ENCODE data around the gene ADNP2. TPM values are rescaled to one million over a fixed set of nuclear protein-coding genes. Genes with fewer than 3 reads are reported as not detected.

The ADNP2 gene
- total and polyA plus RNA-seq, 2 of the 13 experiments (the other 11 are each of a cell fraction or from before 2014, with no cell fraction given), result 10.8 to 25.5 TPM

GRCh38 chr18:80183273-80184050, 74.4 kb downstream of the ADNP2 start:
- CTCF ChIA-PET (ENCODE audit: low intra/inter-chr PET ratio, low total read pairs), result no interaction called here
- H2AFZ ChIP-seq (ENCODE audit: low read length), result no peak overlapping the region
- H3K36me3 ChIP-seq (replicated peaks in 1 of 2; ENCODE audit: control insufficient read depth in 1 of 2, insufficient read depth in 2 of 2, low read length in 2 of 2), result no peaks in the 10 kb centered on the region
- no peak overlapping the region for H3K4me3 ChIP-seq (replicated peaks in 1 of 3; ENCODE audit: insufficient read depth in 1 of 3, low read depth in 2 of 3, low read length in 3 of 3)
- no peak for TF ChIP-seq ZBTB10 (CRISPR knock-in tag; IDR thresholded peaks at IDR 0.05; ENCODE audit: borderline replicate concordance)
- TF ChIP-seq MNT (IDR thresholded peaks at IDR 0.05), result peak; percentile 89
- TF ChIP-seq AHR (CRISPR knock-in tag; IDR thresholded peaks at IDR 0.05), result no peak
- FAIRE-seq (no peak), DNase-seq (ENCODE audit: low spot score) (no peak), ATAC-seq (no peak)
- no peak overlapping the region for H3K27ac ChIP-seq (ENCODE audit: extremely low read length, insufficient read depth, low read length)
- H3K27me3 ChIP-seq (ENCODE audit: control insufficient read depth in 1 of 2, insufficient read depth in 2 of 2, low read length in 2 of 2), result no peaks in the 10 kb centered on the region
- intact Hi-C loops (cut with micrococcal nuclease; ENCODE audit: unreplicated experiment) (no loop called here), in situ Hi-C loops (cut with HindIII; ENCODE audit: extremely low pct_ligation_motif_present, low pct_unique_long_range_greater_than_20kb) (no loop called here)
- 93% methylated on average over 13 of the region's 13 CpGs for WGBS (ENCODE audit: low lambda C conversion rate)
- H3K79me2 ChIP-seq (ENCODE audit: insufficient read depth, low read length), result no peaks in the 10 kb centered on the region
- no peaks in the 10 kb centered on the region for H3K9me3 ChIP-seq (ENCODE audit: low read length)
- BruUV-seq (replicated peaks), result no TSS peak
- peaks cover 13% of the 10 kb centered on the region for H3K4me1 ChIP-seq (ENCODE audit: insufficient read depth, low read length)
- no peak overlapping the region for H3K9ac ChIP-seq (ENCODE audit: insufficient read depth, low read depth, low read length)
- H3K4me2 ChIP-seq (ENCODE audit: low read depth, low read length), result no peak overlapping the region
- 0 out of 2 replicates have a peak, but pooled peaks cover 5% of the 10 kb centered on the region for H4K20me1 ChIP-seq (ENCODE audit: insufficient read depth, low read length)
- POLR2A ChIA-PET, result no interaction called here
